Cerebellar nuclear complex (tissue), 1 donor: ENCODE data around the gene FAM13A.
"Not testable (repeated sequence)": the region's sequence is repeated elsewhere in the genome, so short reads cannot be mapped to it uniquely, and the experiment has no call there.

Experiments
- DNase-seq, 2 experiments: peaks; one replicate each; lab custom pipeline; 2025; lab: John Stamatoyannopoulos, UW

FAM13A gene

GRCh38 chr4:88960576-88960975, 96.4 kb downstream of the FAM13A start:
- no peak for DNase-seq

DNA sequence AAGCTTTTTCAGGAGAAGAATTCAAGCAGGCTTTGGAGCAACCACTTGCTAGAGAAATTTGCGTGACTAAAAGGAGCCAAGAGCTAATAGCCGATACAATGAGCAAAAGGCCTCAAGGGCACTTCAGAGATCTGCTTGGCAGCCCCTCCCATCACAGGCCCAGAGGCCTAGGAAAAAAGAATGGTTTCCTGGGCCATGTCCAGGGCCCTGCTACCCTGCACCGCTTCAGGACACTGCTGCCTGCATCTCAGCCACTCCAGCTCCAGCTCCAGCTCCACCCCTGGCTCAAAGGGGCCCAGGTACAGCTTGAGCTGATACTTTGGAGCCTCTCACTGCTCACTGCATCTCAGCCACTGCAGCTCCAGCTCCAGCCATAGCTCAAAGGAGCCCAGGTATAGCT, 98.9 kb downstream of the FAM13A start:
- no peak for DNase-seq

GRCh38 chr4:88957570-88957969, 99.4 kb downstream of the FAM13A start:
- DNase-seq: no peak

- DNase-seq: no peak
These were observed 101.2 kb downstream of the FAM13A start for GRCh38 chr4:88955580-88956380.

GRCh38 chr4:88953400-88953799, 103.6 kb downstream of the FAM13A start:
- DNase-seq: no peak

- DNase-seq: no peak
These were observed 104.9 kb downstream of the FAM13A start for GRCh38 chr4:88952081-88952480.

DNA sequence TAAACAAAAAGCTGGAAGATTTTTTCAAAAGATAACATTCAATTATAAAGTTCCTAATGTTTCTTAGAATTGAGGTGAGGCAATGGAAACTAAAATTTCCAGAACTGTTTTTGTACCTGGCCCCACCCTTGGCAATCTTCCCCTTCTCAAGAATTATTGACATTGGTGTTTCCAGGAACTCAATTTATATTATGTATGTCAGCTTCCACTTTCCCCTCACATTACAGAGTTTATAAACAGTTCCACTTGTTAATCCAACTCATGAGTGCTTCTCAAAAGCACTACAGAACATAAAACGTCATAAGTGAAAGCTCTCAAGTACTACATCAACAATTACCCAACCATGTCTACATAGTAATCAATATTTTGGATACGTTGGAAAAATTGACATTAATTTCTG, 107.4 kb downstream of the FAM13A start:
- DNase-seq: no peak

GRCh38 chr4:88940506-88940905, 116.5 kb downstream of the FAM13A start:
- no peak for DNase-seq

GRCh38 chr4:88939697-88940096, 117.3 kb downstream of the FAM13A start:
- DNase-seq: no peak

GRCh38 chr4:88938138-88938537, 118.8 kb downstream of the FAM13A start:
- DNase-seq: no peak

GRCh38 chr4:88937081-88937480, 119.9 kb downstream of the FAM13A start:
- no peak for DNase-seq

DNA sequence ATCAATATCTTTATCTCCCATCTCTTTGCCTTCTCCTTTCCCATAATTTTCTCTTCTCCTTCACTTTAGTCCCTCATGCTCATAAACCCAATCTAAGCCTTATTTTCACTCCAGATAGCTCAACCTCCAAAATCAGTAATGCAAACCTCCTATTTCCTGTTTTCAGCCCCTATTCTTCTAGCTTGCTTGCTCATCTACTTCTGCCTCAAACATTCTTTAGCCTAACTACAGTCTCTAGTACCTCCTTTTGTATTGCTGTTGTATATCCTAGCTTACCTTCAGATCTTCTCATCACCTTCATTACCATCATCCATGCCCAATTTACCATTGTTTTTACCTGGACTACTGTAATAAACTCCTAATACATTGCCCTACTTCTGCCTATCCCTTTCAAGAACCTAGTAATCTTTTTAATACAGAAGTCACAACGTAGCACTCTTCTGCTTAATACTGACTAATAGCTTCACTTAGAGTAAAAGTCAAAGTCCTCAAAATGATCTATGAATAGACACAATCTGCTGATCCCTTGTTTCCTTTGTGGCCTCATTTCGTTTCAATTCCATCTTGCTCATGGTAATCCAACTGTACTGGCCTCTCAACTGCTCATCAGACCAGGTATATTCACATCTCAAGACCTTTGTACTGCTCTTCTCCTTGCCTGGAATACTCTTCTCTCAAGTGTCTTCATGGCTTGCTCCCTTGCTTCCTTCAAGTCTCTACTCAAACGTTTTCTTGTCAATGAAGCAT, 123.4 kb downstream of the FAM13A start:
- no peak for DNase-seq

- DNase-seq: no peak
These were observed 128.1 kb downstream of the FAM13A start for GRCh38 chr4:88928852-88929251.

- DNase-seq: no peak
These were observed 129.6 kb downstream of the FAM13A start for GRCh38 chr4:88927420-88927819.

DNA sequence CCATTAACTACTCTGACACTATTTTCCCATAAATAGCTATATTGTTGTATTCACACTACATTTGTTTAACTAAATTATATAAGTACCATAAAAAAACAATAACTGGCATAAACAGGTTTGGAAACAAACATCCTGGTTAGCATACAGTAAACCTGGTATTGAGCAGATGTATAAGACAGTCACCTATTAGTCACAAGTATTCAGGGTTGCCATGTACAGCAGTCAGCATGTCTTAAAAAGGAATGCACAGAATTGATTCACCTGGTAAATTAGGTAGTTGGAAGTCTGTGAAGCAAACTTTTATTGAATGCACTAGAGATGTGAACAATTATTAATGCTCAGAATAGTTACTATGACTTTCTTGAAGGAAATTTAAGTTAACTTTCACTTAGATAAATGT, 137.9 kb downstream of the FAM13A start:
- no peak for DNase-seq

- DNase-seq: not testable (repeated sequence)
These were observed 143.8 kb downstream of the FAM13A start for GRCh38 chr4:88913181-88913580.

- DNase-seq: no peak
These were observed 145.5 kb downstream of the FAM13A start for GRCh38 chr4:88911246-88912212.

- DNase-seq: no peak
These were observed 146.9 kb downstream of the FAM13A start for GRCh38 chr4:88910101-88910500.

GRCh38 chr4:88908521-88908920, 148.5 kb downstream of the FAM13A start:
- DNase-seq: no peak

- no peak for DNase-seq
These were observed 149.0 kb downstream of the FAM13A start for GRCh38 chr4:88908003-88908402.

- no peak for DNase-seq
These were observed 149.5 kb downstream of the FAM13A start for GRCh38 chr4:88907478-88907877.

DNA sequence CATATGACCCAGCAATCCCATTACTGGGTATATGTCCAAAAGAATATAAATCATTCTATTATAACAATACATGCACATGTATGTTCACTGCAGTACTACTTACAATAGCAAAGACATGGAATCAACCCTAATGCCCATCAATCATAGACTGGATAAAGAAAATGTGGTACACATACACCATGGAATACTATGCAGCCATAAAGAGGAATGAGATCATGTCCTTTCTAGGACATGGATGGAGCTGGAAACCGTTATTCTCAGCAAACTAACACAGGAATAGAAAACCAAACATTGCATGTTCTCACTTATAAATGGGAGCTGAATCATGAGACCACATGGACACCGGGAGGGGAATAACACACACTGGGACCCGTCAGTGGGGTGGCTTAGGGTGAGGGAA, 152.7 kb downstream of the FAM13A start:
- not testable (repeated sequence) for DNase-seq
